ENCODE data around the gene SCN1B. TPM values are rescaled to one million over a fixed set of nuclear protein-coding genes. Genes with fewer than 3 reads are reported as not detected.

SCN1B gene
- total and polyA plus RNA-seq, 10 of the 15 experiments (the other 5 are each of a cell fraction or from before 2014, with no cell fraction given), result 0.04 to 0.54 (median 0.11) TPM; not detected in 3

DNA sequence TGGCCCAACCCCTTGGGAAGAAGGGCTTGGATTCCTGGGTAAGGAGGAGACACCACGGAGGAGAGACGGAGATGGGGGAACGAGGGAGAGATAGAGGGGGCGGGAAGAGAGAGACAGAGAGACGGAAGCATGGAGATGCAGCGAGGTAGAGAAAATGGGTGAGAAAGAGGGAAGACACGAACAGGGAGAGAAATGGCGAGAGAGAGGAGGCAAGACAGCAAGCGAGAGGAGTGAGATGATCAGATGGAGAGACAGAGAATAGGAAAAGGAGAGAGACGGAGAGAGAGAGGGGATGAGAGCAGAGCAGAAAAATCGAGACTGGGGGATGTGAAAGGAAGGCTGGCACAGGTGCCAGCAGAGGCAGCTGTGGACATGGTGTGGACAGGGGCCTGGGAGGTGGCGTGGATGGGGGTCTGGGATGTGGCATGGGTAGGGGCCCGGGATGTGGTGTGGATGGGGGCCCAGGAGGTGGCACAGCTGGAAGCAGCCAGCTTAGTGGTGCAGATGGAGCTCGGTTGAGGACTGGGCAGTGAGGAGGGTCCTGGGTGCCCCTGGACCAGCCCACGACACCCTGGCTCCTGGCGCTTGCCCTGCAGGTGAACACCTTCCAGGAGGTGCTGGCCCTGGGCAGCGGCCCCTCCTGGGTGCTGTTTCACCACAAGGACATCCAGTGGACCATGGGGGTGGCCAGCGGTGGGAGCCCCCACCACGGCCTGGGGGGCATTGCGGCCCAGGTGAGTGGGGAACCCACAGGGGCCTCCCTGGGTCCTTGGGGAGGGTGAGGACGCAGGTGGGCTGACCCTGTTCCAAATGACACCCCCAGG, 45.1 kb downstream of the SCN1B start (continued):
- TF ChIP-seq BACH1 (IDR thresholded peaks at IDR 0.05; ENCODE audit: borderline replicate concordance), result no peak

DNA sequence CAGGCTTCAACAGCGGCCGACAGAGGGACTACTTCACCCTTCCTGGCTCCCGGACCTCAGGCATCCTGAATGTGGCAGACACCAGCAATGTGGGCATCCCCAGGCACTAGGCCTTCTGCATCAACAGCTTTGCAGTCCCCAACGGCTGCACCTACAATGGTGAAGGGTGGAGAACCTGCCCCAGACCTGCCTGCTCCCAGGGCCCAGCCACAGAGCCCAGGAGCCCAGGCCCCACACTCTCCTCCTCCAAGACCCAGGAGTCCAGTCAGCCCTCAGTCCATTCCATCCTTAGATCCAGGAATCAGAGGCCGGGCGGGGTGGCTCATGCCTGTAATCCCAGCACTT, 45.7 kb downstream of the SCN1B start:
- no peak overlapping the region for H3K9ac ChIP-seq (ENCODE audit: control insufficient read depth, insufficient read depth, low read length)
- TF ChIP-seq CHD2 (IDR thresholded peaks at IDR 0.05; ENCODE audit: borderline replicate concordance, low read depth, low read length) (no peak), SMC3 (IDR thresholded peaks at IDR 0.05; ENCODE audit: borderline replicate concordance, low read length) (no peak), EP300 (IDR thresholded peaks at IDR 0.05; ENCODE audit: borderline replicate concordance in 1 of 2, control insufficient read depth in 1 of 2, low read depth in 2 of 2, low read length in 2 of 2) (no peak), ZNF622 (IDR thresholded peaks at IDR 0.05) (no peak), WRNIP1 (IDR thresholded peaks at IDR 0.05; ENCODE audit: borderline replicate concordance, low read depth, low read length) (no peak), ZNF274 (IDR thresholded peaks at IDR 0.05; ENCODE audit: insufficient read depth, insufficient read length) (no peak), HCFC1 (IDR thresholded peaks at IDR 0.05; ENCODE audit: low read length) (no peak)
- TF ChIP-seq, protein P1, sequence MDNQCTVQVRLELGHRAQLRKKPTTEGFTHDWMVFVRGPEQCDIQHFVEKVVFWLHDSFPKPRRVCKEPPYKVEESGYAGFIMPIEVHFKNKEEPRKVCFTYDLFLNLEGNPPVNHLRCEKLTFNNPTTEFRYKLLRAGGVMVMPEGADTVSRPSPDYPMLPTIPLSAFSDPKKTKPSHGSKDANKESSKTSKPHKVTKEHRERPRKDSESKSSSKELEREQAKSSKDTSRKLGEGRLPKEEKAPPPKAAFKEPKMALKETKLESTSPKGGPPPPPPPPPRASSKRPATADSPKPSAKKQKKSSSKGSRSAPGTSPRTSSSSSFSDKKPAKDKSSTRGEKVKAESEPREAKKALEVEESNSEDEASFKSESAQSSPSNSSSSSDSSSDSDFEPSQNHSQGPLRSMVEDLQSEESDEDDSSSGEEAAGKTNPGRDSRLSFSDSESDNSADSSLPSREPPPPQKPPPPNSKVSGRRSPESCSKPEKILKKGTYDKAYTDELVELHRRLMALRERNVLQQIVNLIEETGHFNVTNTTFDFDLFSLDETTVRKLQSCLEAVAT (IDR thresholded peaks at IDR 0.05), result no peak
- TF ChIP-seq, protein P2, sequence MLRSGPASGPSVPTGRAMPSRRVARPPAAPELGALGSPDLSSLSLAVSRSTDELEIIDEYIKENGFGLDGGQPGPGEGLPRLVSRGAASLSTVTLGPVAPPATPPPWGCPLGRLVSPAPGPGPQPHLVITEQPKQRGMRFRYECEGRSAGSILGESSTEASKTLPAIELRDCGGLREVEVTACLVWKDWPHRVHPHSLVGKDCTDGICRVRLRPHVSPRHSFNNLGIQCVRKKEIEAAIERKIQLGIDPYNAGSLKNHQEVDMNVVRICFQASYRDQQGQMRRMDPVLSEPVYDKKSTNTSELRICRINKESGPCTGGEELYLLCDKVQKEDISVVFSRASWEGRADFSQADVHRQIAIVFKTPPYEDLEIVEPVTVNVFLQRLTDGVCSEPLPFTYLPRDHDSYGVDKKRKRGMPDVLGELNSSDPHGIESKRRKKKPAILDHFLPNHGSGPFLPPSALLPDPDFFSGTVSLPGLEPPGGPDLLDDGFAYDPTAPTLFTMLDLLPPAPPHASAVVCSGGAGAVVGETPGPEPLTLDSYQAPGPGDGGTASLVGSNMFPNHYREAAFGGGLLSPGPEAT (IDR thresholded peaks at IDR 0.05; ENCODE audit: low read depth), result no peak
- TF ChIP-seq, protein P3, sequence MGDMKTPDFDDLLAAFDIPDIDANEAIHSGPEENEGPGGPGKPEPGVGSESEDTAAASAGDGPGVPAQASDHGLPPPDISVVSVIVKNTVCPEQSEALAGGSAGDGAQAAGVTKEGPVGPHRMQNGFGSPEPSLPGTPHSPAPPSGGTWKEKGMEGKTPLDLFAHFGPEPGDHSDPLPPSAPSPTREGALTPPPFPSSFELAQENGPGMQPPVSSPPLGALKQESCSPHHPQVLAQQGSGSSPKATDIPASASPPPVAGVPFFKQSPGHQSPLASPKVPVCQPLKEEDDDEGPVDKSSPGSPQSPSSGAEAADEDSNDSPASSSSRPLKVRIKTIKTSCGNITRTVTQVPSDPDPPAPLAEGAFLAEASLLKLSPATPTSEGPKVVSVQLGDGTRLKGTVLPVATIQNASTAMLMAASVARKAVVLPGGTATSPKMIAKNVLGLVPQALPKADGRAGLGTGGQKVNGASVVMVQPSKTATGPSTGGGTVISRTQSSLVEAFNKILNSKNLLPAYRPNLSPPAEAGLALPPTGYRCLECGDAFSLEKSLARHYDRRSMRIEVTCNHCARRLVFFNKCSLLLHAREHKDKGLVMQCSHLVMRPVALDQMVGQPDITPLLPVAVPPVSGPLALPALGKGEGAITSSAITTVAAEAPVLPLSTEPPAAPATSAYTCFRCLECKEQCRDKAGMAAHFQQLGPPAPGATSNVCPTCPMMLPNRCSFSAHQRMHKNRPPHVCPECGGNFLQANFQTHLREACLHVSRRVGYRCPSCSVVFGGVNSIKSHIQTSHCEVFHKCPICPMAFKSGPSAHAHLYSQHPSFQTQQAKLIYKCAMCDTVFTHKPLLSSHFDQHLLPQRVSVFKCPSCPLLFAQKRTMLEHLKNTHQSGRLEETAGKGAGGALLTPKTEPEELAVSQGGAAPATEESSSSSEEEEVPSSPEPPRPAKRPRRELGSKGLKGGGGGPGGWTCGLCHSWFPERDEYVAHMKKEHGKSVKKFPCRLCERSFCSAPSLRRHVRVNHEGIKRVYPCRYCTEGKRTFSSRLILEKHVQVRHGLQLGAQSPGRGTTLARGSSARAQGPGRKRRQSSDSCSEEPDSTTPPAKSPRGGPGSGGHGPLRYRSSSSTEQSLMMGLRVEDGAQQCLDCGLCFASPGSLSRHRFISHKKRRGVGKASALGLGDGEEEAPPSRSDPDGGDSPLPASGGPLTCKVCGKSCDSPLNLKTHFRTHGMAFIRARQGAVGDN (IDR thresholded peaks at IDR 0.05), result no peak
- TF ChIP-seq, protein P4, sequence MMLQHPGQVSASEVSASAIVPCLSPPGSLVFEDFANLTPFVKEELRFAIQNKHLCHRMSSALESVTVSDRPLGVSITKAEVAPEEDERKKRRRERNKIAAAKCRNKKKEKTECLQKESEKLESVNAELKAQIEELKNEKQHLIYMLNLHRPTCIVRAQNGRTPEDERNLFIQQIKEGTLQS (IDR thresholded peaks at IDR 0.05; ENCODE audit: borderline replicate concordance, extremely low read depth, low read depth, low read length), result no peak

More for the DNA sequence above, 45.7 kb downstream of the SCN1B start:
- BruUV-seq (replicated peaks), result no TSS peak
- ATAC-seq, result no peak
- 24% methylated on average over 6 of the region's 6 CpGs for WGBS (ENCODE audit: insufficient coverage, insufficient replicate concordance, low lambda C conversion rate, missing lambda C conversion rate)
- H3K4me2 ChIP-seq (ENCODE audit: control insufficient read depth, insufficient read depth), result no peak overlapping the region
- no peak overlapping the region for H3K27ac ChIP-seq (ENCODE audit: control insufficient read depth, insufficient read depth)
- no peaks in the 10 kb centered on the region for H4K20me1 ChIP-seq (ENCODE audit: control insufficient read depth, insufficient read depth)
- ChIA-PET SMC1A (ENCODE audit: uncharacterized antibody, unreplicated experiment) (no interaction called here), CTCF (no interaction called here), RAD21 (ENCODE audit: unreplicated experiment) (no interaction called here), POLR2A (interaction anchor here (1.0 kb wide), 1 partner anchor 138 kb away, joined by 4 read pairs; no protein-coding TSS in a partner anchor)
- peaks cover 0 to 1% of the 10 kb centered on the region in 2 experiments; a peak in 1 of 4 replicates for H3K27me3 ChIP-seq (replicated peaks in 1 of 2; ENCODE audit: control insufficient read depth in 2 of 2, insufficient read depth in 2 of 2, low read length in 1 of 2)
- H3K9me3 ChIP-seq (replicated peaks; ENCODE audit: control insufficient read depth, insufficient read depth, low read length), result no peaks in the 10 kb centered on the region
- no peaks in the 10 kb centered on the region for H3K4me1 ChIP-seq (ENCODE audit: control insufficient read depth, insufficient read depth, low read length)
- FAIRE-seq, result no peak
- H3K36me3 ChIP-seq (ENCODE audit: control insufficient read depth in 2 of 2, insufficient read depth in 2 of 2, low read length in 1 of 2), result no peaks in the 10 kb centered on the region
- H3K79me2 ChIP-seq (ENCODE audit: control insufficient read depth, insufficient read depth, low read length), result no peaks in the 10 kb centered on the region
- H3K4me3 ChIP-seq, result no peak overlapping the region
- in situ Hi-C loops (cut with MboI) (no loop called here), intact Hi-C loops (cut with micrococcal nuclease; ENCODE audit: unreplicated experiment) (no loop called here)
- H2AFZ ChIP-seq (ENCODE audit: control insufficient read depth, low read depth, low read length), result no peak overlapping the region
- no peak for DNase-seq (ENCODE audit: low read depth, low spot score)
